Nephron (organoid): ENCODE data around the gene EBNA1BP2.
A peak's percentile ranks its signal among the peaks of the same experiment; 100 is the strongest.

Source experiments
- H3K27ac Mint-ChIP-seq, 3 experiments: 2 replicates each; pipeline ENCODE4 v1.8.0; 2020; ENCODE audit warnings: mixed read lengths in 3 of 3, mild to moderate bottlenecking in 2 of 3, moderate library complexity in 1 of 3
- H3K27me3 Mint-ChIP-seq: 2 replicates; pipeline ENCODE4 v1.8.0; 2021; ENCODE audit warnings: low read depth, mild to moderate bottlenecking, moderate library complexity, mixed read lengths
- H3K36me3 Mint-ChIP-seq: 2 replicates; pipeline ENCODE4 v1.8.0; 2020; ENCODE audit warnings: low read depth, mixed read lengths
- H3K4me1 Mint-ChIP-seq: 2 replicates; pipeline ENCODE4 v1.8.0; 2020; ENCODE audit warnings: mixed read lengths
- H3K4me3 Mint-ChIP-seq, 3 experiments: 2 replicates each; pipeline ENCODE4 v1.8.0; 2020; ENCODE audit warnings: mild to moderate bottlenecking in 3 of 3, mixed read lengths in 3 of 3, moderate library complexity in 2 of 3
- H3K9me3 Mint-ChIP-seq: 2 replicates; pipeline ENCODE4 v1.8.0; 2020; ENCODE audit warnings: mixed read lengths
- CTCF ChIP-seq, 3 experiments: fragments of 200-600 bp; sonication (generic); IDR thresholded peaks; one replicate each; pipeline ENCODE4 v1.5.0; 2021; ENCODE audit warnings: antibody characterized with exemption in 3 of 3; ENCODE audit not compliant: unreplicated experiment in 3 of 3

The EBNA1BP2 gene

DNA sequence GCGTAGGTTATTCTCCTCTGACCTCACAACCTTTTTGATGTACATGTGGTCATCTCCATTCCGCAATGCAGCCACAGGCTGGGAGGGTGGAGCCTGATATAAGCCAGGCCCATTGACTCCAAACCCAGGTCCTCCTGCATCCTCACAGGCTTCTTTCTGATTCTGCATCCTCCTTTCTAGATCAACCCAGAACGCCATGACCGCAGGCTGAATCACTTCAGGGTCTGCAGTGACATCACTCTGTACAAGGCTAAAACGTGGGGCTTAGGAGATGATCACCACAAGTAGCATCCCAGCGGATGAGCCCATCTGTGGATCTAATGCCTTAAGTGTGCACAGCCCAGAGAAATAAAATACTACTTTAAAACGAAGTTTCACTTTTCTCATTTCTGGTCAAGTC lies 16.1 kb downstream of the EBNA1BP2 start:
- Mint-ChIP-seq H3K9me3 (no peaks in the 10 kb centered on the region), H3K27me3 (peaks cover 10% of the 10 kb centered on the region), H3K4me3 (no peak overlapping the region), H3K36me3 (no peaks in the 10 kb centered on the region), H3K4me1 (no peaks in the 10 kb centered on the region), H3K27ac (no peak overlapping the region)
- TF ChIP-seq CTCF (IDR thresholded peaks at IDR 0.05; ENCODE audit: unreplicated experiment in 3 of 3) = no peak

- no peak for TF ChIP-seq CTCF (IDR thresholded peaks at IDR 0.05; ENCODE audit: unreplicated experiment in 3 of 3)
- Mint-ChIP-seq H3K9me3 (no peaks in the 10 kb centered on the region), H3K27me3 (peaks cover 10% of the 10 kb centered on the region), H3K4me3 (no peak overlapping the region), H3K36me3 (no peaks in the 10 kb centered on the region), H3K27ac (no peak overlapping the region), H3K4me1 (peaks cover 10% of the 10 kb centered on the region)
These were observed 18.6 kb downstream of the EBNA1BP2 start for GRCh38 chr1:43153443-43153842.

- Mint-ChIP-seq H3K4me3 (no peak overlapping the region), H3K9me3 (no peaks in the 10 kb centered on the region), H3K36me3 (no peaks in the 10 kb centered on the region), H3K27me3 (peaks cover 10% of the 10 kb centered on the region), H3K27ac (no peak overlapping the region), H3K4me1 (peaks cover 12% of the 10 kb centered on the region)
- no peak for TF ChIP-seq CTCF (IDR thresholded peaks at IDR 0.05; ENCODE audit: unreplicated experiment in 3 of 3)
These were observed 19.2 kb downstream of the EBNA1BP2 start for GRCh38 chr1:43152866-43153265.

GRCh38 chr1:43149889-43150288 lies 22.2 kb downstream of the EBNA1BP2 start:
- Mint-ChIP-seq H3K4me3 (peak overlapping the region; percentile 36 to 46 (median 42)), H3K27me3 (peaks cover 3% of the 10 kb centered on the region), H3K36me3 (no peaks in the 10 kb centered on the region), H3K4me1 (peaks cover 20% of the 10 kb centered on the region), H3K9me3 (no peaks in the 10 kb centered on the region), H3K27ac (no peak overlapping the region)
- no peak for TF ChIP-seq CTCF (IDR thresholded peaks at IDR 0.05; ENCODE audit: unreplicated experiment in 3 of 3)

DNA sequence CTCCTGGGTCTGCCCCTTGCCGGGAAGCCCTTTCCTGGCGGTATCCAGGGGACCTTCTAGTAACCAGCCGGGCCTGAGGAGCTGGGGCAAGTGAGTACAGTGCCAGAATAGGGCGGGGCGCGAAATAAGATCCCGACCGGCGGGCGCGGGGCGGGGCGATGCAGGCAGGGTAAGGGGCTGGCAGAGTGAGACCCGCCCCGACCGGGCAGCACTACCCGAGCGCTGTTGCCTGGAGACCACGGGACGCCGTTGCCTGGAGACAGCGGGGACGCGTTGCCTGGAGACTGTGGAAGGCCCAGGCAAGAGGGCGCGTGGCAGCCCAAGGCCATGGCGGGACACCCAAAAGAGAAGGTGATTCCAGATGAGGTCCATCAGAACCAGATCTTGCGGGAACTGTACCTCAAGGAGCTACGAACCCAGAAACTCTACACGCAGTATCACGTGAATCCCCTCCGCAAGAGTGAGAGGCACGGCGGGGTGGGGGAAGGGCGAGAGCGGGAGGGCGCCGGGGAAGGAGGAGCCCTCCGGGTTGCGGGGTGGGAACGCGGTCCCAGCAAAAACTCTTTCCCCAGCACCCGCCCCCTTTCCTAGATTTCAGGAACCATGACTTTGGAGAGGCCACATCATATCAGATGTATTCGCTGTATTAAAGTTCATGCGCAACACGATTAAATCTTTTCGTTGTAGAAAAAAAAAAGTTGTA lies 24.3 kb downstream of the EBNA1BP2 start:
- H3K4me3 Mint-ChIP-seq = peak overlapping the region; percentile 78 to 79 (median 78)
- no peaks in the 10 kb centered on the region for H3K36me3 Mint-ChIP-seq
- no peak for TF ChIP-seq CTCF (IDR thresholded peaks at IDR 0.05; ENCODE audit: unreplicated experiment in 3 of 3)
- peak overlapping the region in 1 of 3 experiments; percentile 25 for H3K27ac Mint-ChIP-seq
- H3K4me1 Mint-ChIP-seq = peaks cover 20% of the 10 kb centered on the region
- H3K9me3 Mint-ChIP-seq = no peaks in the 10 kb centered on the region
- peaks cover 11% of the 10 kb centered on the region for H3K27me3 Mint-ChIP-seq

GRCh38 chr1:43144237-43144636 lies 27.9 kb downstream of the EBNA1BP2 start:
- H3K4me3 Mint-ChIP-seq = no peak overlapping the region
- H3K4me1 Mint-ChIP-seq = peaks cover 17% of the 10 kb centered on the region
- no peaks in the 10 kb centered on the region for H3K36me3 Mint-ChIP-seq
- TF ChIP-seq CTCF (IDR thresholded peaks at IDR 0.05; ENCODE audit: unreplicated experiment in 3 of 3) = no peak
- H3K27me3 Mint-ChIP-seq = peaks cover 8% of the 10 kb centered on the region
- H3K27ac Mint-ChIP-seq = no peak overlapping the region
- H3K9me3 Mint-ChIP-seq = peaks cover 14% of the 10 kb centered on the region
